HG03060 (cell line): ENCODE results near the gene MUSTN1.

Source experiments
- ATAC-seq: cut with Tn5 transposase; IDR thresholded peaks from one replicate; pipeline ENCODE4 v1.9.1; 2021; ENCODE audit warnings: low read depth, moderate number of reproducible peaks; ENCODE audit not compliant: unreplicated experiment

MUSTN1 gene

GRCh38 chr3:52809662-52810377, 25.0 kb downstream of the MUSTN1 start:
- no peak for ATAC-seq

DNA sequence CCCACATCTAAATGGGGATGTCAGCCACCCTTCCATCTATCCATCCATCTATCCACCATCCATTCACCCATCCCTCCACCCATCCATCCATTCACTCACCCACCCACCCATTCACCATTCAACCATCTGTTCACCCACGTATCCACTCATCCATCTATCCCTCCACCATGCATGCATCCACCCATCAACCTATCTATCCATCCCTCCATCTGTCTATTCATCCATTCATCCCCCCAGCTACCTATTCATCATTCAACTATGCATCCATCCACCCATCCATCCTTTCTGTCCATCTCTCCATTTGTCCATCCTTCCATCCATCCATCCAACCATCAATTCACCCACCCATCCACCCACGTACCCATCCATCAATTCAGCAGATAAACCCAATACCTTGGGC, 25.7 kb downstream of the MUSTN1 start:
- no peak for ATAC-seq

- ATAC-seq = no peak
Observed at GRCh38 chr3:52805270-52806039, 29.4 kb downstream of the MUSTN1 start.

- ATAC-seq = no peak
Observed at GRCh38 chr3:52801839-52802238, 33.0 kb downstream of the MUSTN1 start.

DNA sequence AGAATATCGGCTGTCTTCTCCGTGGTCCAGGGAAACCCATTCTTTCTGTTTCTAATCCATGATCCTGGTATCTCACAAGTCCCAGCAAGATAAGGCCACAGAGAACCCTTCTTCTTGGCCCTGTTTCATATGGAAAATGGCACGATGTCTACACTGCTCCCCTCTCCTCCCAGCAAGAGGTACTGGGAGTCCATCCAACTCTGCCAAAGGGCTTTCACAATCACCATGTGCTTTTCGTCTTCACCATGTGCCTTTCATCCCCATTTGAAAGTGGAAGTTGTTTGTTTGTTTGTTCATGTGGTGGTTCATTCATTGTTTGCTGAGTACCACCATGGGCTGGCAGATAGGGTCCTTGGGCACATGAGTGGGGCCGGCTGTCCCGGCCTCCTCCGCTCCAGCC, 34.7 kb downstream of the MUSTN1 start:
- ATAC-seq = no peak

DNA sequence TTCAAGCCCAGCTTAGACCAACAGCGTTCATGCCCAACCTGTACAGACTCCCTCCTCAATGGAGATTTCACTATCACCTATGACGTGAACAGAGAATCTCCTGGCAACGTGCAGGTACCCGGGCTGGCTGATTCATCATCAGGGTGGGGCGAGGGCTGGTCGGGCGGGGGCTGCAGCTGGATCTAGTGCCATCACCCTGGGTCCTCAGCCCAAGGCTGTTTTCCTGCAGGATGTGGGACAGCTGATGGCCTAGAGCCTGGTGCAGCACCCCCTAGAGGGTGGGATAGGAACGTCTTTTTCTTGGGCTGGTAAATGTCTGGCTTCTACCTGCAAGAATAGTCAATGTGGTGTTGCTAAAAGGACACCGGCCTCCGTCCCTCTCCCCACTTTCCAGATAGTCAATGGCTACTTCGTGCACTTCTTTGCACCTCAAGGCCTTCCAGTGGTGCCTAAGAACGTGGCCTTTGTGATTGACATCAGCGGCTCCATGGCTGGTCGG, 35.8 kb downstream of the MUSTN1 start:
- ATAC-seq = no peak

DNA sequence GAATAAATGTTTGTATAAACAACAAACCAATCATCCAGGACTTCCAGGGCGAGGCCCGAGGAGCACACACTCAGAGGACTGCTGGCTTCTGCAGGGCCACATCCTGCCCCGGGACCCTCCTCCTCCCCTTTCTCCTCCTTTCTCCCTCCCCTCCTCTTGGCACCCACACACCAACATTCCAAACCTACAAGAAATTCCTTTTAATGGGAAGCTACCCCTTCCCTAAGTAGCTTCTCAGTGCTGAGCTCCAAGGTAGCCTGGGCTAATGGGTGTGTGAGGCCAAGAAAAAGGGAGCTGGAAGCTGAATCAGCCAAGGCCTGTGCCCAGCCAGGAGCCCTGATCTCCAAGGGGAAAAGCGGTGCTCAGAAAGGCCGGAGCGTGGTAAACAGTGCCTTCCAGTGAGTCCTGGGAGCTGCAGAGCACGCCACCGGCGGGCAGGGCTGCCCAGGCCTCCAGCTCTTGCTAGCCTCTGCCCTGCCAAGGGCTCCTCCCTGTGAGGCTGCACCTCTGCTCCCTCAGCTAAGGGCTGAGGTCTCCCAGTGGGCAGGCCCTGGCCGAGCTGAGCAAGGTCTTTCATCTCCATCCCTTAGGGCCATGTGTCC, 36.3 kb downstream of the MUSTN1 start:
- ATAC-seq = no peak

GRCh38 chr3:52796411-52796810, 38.4 kb downstream of the MUSTN1 start:
- ATAC-seq = no peak

- ATAC-seq = no peak
Observed at GRCh38 chr3:52795298-52795900, 39.4 kb downstream of the MUSTN1 start.

DNA sequence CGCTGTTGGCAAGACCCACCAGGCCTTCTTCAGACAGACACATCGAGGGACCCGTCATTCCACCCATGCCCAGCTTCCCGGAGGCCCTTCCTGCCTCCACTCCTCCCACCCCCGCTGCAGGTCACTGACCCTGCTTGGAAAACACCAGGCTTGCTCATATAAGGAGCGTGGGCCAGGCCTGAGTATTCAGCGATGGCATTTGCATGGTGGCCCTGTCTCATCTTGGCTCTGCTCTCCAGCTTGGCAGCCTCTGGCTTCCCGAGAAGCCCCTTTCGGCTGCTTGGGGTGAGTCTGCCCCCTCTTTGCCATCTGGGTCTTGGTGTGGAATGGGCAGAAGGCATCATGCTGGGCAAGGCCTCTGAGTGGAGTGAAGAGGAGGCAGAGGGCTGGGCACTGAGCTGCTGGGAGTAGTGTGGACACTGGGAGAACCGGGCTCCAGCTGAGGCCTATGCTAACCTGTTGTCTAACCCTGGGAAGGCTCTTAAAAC, 40.2 kb downstream of the MUSTN1 start, which contains the start of gene ITIH3:
TSS of gene ITIH3 (plus strand) at position 185 of the 488 bp plus-strand sequence. CDS start at position 193, 8 bp downstream.
- no peak for ATAC-seq

DNA sequence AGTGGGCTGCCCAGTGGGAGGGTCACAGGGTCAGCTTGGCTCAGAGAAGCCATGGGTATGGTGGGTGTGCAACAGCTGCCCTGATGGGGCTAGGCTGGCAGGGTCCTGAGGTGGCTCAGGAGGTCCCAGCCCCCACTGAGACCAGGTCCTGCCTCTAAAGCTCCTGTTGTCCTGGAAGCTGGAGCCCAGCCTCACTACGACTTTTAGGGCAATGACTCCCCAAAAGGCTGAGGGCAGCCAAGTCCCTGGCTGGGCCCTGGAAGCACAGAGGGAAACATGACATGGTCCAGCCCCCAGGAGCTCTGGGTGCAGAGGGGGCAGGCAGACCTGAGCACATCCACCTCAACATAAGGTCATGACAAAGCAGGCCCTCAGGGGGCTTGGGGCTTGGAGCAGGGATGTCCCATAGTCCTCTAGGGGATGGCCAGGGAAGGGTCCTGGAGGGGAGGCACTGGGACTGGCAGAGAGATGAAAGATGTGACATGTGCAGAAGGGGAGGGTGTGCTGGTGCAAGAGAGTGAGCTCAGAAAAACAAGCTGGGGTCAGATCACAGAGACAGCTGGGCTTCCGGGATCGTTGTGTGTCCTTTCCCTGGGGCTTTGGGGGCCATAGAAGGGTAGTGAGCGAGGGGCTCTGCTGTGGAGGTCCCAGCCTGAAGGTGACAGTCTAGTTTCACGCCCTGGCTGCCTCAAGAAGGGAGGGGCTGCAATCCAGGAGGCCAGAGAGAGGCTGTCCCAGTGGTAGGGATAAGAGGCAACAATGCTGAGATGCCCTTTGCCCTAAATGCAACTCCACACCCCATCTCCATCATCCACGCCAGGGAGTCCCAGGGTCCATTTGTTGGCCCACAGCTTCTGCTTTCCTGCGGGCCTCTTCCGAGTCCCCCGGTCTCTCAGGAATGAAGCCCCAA, 40.9 kb downstream of the MUSTN1 start:
- ATAC-seq = no peak

DNA sequence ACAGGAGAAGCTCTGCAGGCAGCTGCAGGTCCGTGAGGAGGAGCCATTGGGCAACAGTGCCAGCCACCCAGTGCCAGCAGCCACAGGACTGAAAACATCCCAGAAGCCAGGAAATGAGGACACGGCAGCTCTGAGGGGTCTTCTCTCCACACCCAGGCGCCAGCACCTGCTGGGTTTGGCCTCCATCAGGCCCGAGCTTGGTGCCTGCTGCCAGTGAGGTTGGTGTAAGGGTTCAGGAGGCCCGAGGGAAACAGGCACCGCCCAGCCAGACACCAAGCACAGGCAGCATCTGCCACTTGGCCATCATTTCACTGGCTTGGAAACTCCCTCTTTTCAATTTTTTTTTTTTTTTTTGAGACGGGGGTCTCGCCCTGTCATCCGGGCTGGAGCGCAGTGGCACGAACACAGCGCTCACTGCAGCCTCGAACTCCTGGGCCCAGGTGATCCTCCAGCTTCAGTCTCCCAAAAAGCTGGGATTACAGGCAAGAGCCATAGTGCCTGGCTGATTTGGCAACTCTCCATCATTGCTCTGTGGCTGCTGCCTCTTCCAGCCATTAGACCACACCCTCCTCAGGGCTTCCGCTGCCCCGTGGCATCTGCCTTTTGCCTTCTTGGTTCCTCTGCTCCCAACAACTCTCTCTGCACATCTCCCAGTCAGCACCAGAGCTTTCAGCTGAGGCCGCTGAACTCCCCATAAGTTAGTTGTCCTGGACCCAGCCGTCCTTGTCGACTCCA, 41.7 kb downstream of the MUSTN1 start:
- ATAC-seq = no peak

- no peak for ATAC-seq
Observed at GRCh38 chr3:52792413-52792812, 42.4 kb downstream of the MUSTN1 start.

GRCh38 chr3:52791928-52792327, 42.9 kb downstream of the MUSTN1 start:
- ATAC-seq = no peak

- ATAC-seq = no peak
Observed at GRCh38 chr3:52791366-52791765, 43.5 kb downstream of the MUSTN1 start.

- no peak for ATAC-seq
Observed at GRCh38 chr3:52790741-52791140, 44.1 kb downstream of the MUSTN1 start.

- no peak for ATAC-seq
Observed at GRCh38 chr3:52790337-52790736, 44.5 kb downstream of the MUSTN1 start.

GRCh38 chr3:52789746-52790040, 45.1 kb downstream of the MUSTN1 start:
- ATAC-seq = no peak
